Endothelial cell of umbilical vein (primary cell): ENCODE results near the gene IGF2R. TPM values are rescaled to one million over a fixed set of nuclear protein-coding genes. Genes with fewer than 3 reads are reported as not detected.

Source experiments
- BruUV-seq: library from RNA; stranded (reverse); fragments of 400-500 nt; replicated peaks from 2 replicates; lab custom pipeline; 2021; lab: Mats Ljungman, UMichigan
- CTCF ChIA-PET: fragments of 300-600, 350-600 bp; sonication (Branson Sonifier 250); formaldehyde crosslinking; loops from one replicate; lab custom pipeline; 2021; ENCODE audit warnings: antibody characterized with exemption, inconsistent platforms; lab: Charles Lee
- POLR2A ChIA-PET: fragments of 300-600, 350-600 bp; sonication (Branson Sonifier 250); formaldehyde crosslinking; loops from one replicate; lab custom pipeline; 2021; ENCODE audit warnings: antibody characterized with exemption, inconsistent platforms; lab: Charles Lee
- DNase-seq: peaks from one replicate; pipeline ENCODE4 v3.0.0-alpha.2; 2011; ENCODE audit warnings: low read depth, low spot score
- FAIRE-seq: peaks from 2 replicates; lab custom pipeline; 2011; peaks lifted over from hg19 to GRCh38; lab: Jason Lieb, UNC
- H2AFZ ChIP-seq: 2 replicates; pipeline ENCODE4 v1.6.0; 2012; ENCODE audit warnings: low read depth, low read length, control low read depth, inconsistent platforms
- H3K27ac ChIP-seq: 2 replicates; pipeline ENCODE4 v1.5.1; 2011; ENCODE audit warnings: low read depth, mild to moderate bottlenecking, control low read depth, low read length, moderate library complexity; ENCODE audit not compliant: insufficient read depth
- H3K27me3 ChIP-seq, 2 experiments: 2 replicates each; pipeline versions ENCODE4 v1.6.0 to v1.6.1; 2011; ENCODE audit warnings: low read length in 2 of 2, mixed read lengths in 1 of 2; ENCODE audit not compliant: control insufficient read depth in 2 of 2, insufficient read depth in 2 of 2
- H3K36me3 ChIP-seq, 2 experiments: 2 replicates in 1 of 2; 3 replicates in 1 of 2; pipeline ENCODE4 v1.5.1; 2011; ENCODE audit warnings: low read length in 2 of 2, mild to moderate bottlenecking in 1 of 2, moderate library complexity in 1 of 2; ENCODE audit not compliant: control insufficient read depth in 2 of 2, insufficient read depth in 2 of 2; ENCODE audit errors: extremely low read depth in 1 of 2
- H3K4me1 ChIP-seq: 3 replicates; pipeline ENCODE4 v1.5.1; 2011; ENCODE audit warnings: mild to moderate bottlenecking, low read length; ENCODE audit not compliant: control insufficient read depth, insufficient read depth; ENCODE audit errors: extremely low read depth
- H3K4me2 ChIP-seq: 2 replicates; pipeline ENCODE4 v1.6.1; 2011; ENCODE audit warnings: low read length, control low read depth, mixed read lengths; ENCODE audit not compliant: insufficient read depth
- H3K4me3 ChIP-seq, 3 experiments: fragments of 200-600 bp in 1 of 3; sonication (generic), shearing (Covaris generic) in 1 of 3; replicated peaks in 1 of 3; 2 replicates each; pipeline ENCODE4 v1.5.1; 2011 to 2016; ENCODE audit warnings: control low read depth in 3 of 3, low read length in 3 of 3, mild to moderate bottlenecking in 2 of 3, inconsistent platforms in 1 of 3, low read depth in 1 of 3, moderate library complexity in 1 of 3; ENCODE audit not compliant: insufficient read depth in 1 of 3
- H3K79me2 ChIP-seq: 2 replicates; pipeline ENCODE4 v1.6.0; 2012; ENCODE audit warnings: low read length, inconsistent platforms; ENCODE audit not compliant: control insufficient read depth, insufficient read depth
- H3K9ac ChIP-seq: replicated peaks from 2 replicates; pipeline ENCODE3; 2011; ENCODE audit warnings: low read length, control low read depth; ENCODE audit not compliant: insufficient read depth; ENCODE audit errors: extremely low read depth
- H3K9me1 ChIP-seq: replicated peaks from 3 replicates; pipeline ENCODE4 v1.6.0; 2011; ENCODE audit warnings: mild to moderate bottlenecking, low read length; ENCODE audit not compliant: control insufficient read depth, insufficient read depth; ENCODE audit errors: extremely low read depth
- H3K9me3 ChIP-seq: replicated peaks from 2 replicates; pipeline ENCODE4 v1.5.1; 2012; ENCODE audit warnings: low read length, inconsistent platforms; ENCODE audit not compliant: control insufficient read depth, insufficient read depth
- H4K20me1 ChIP-seq: replicated peaks from 2 replicates; pipeline ENCODE3; 2011; ENCODE audit warnings: mild to moderate bottlenecking, low read length; ENCODE audit not compliant: control insufficient read depth, insufficient read depth; ENCODE audit errors: extremely low read depth
- EZH2 ChIP-seq: IDR thresholded peaks from 2 replicates; pipeline ENCODE4 v1.6.1; 2012; ENCODE audit warnings: borderline replicate concordance, low read depth, mild to moderate bottlenecking, moderate library complexity, low read length, inconsistent platforms; ENCODE audit not compliant: severe bottlenecking
- FOS ChIP-seq: IDR thresholded peaks from 2 replicates; pipeline ENCODE4 v1.6.1; 2011; ENCODE audit warnings: mild to moderate bottlenecking, low read length, moderate library complexity, borderline replicate concordance; ENCODE audit not compliant: insufficient read depth
- GATA2 ChIP-seq: IDR thresholded peaks from 2 replicates; pipeline ENCODE4 v1.7.0; 2011; ENCODE audit warnings: low read depth, mild to moderate bottlenecking, moderate library complexity, mixed read lengths, low read length; ENCODE audit not compliant: insufficient read length, insufficient read depth
- JUN ChIP-seq: IDR thresholded peaks from 2 replicates; pipeline ENCODE4 v1.6.1; 2011; ENCODE audit warnings: borderline replicate concordance, low read depth; ENCODE audit not compliant: insufficient read length, insufficient read depth
- MYC ChIP-seq: IDR thresholded peaks from one replicate; pipeline ENCODE4 v1.6.1; 2011; ENCODE audit warnings: mild to moderate bottlenecking, low read depth, low read length
- POLR2A ChIP-seq: IDR thresholded peaks from 2 replicates; pipeline ENCODE4 v1.6.1; 2012; ENCODE audit warnings: low read depth, mild to moderate bottlenecking, control low read depth, low read length
- POLR2AphosphoS5 ChIP-seq: IDR thresholded peaks from 2 replicates; pipeline ENCODE4 v1.6.1; 2012; ENCODE audit warnings: low read depth, mild to moderate bottlenecking, control low read depth, low read length, moderate library complexity; ENCODE audit not compliant: insufficient read depth
- dilution Hi-C: fragments of 300-500 bp; cut with MboI; formaldehyde crosslinking; loops from one replicate; pipeline ENCODE4 v1.15.0; 2019; ENCODE audit warnings: low sequenced_read_pairs; ENCODE audit not compliant: extremely low pct_ligation_motif_present
- intact Hi-C: fragments of 100-400 bp; cut with micrococcal nuclease; formaldehyde crosslinking; loops from one replicate; pipeline ENCODE4 v1.10.0; 2022
- polyA plus RNA-seq, 4 experiments: library from polyadenylated mRNA; depleted of rRNA in 3 of 4; stranded (reverse) in 3 of 4; unstranded in 1 of 4; fragments of >200 nt; gene quantifications; 2 replicates each; pipeline versions ENCODE4 v1.2.1 to v1.2.3, GENCODE V29; 2011 to 2012; ENCODE audit warnings: missing spikeins in 1 of 4
- total RNA-seq: library from RNA; stranded (reverse); gene quantifications from 2 replicates; pipeline ENCODE4 v1.2.3, GENCODE V29; 2021
- TF ChIP-seq, protein P1 (sequence below), 2 donors: IDR thresholded peaks; 1 replicate in 1 of 2; 2 replicates in 1 of 2; pipeline ENCODE4 v1.5.1; 2011; ENCODE audit warnings: low read length in 2 of 2, mild to moderate bottlenecking in 2 of 2, moderate library complexity in 2 of 2, control low read depth in 1 of 2, inconsistent platforms in 1 of 2, low read depth in 1 of 2; ENCODE audit not compliant: insufficient read depth in 1 of 2; ENCODE audit errors: extremely low read depth in 1 of 2
- TF ChIP-seq, protein P2 (sequence below): IDR thresholded peaks from 2 replicates; pipeline ENCODE4 v1.6.1; 2011; ENCODE audit not compliant: insufficient read depth, insufficient read length

Gene IGF2R
- total and polyA plus RNA-seq, 2 donors (not counting 3 experiments of a cell fraction or from before 2014, with no cell fraction given): 16.3 to 60.2 TPM

DNA sequence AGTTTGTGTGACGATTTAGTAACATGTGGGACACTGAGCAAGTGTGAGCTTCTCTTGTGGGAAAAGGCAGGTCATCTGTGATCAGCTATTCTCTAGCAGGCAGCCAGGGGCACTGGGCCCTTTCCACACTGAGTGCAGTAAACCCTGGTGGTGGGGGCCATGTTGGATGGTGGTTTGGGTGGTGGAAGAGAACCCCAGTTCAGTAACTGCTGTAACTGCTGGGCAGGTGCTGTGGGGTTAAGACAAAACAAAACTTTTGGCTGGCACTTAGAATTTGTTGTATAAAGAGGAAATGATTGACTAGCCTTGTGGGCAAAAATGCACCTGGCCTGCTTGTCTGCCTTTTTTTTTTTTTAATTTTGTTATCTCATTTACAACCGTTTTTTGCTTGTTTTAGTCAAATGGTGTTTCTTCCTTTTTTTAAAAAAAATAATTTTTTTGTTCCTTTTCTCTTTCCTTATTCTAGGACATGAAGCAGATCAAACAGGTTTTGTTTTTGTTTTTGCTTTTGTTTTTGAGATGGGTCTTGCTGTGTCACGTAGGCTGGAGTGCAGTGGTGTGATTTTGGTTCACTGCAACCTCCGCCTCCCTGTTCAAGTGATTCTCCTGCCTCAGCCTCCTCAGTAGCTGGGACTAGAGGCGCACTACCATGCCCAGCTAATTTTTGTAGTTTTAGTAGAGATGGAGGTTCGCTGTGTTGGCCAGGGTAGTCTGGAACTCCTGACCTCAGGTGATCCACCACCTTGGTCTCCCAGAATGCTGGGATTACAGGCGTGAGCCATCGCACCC, 59.8 kb downstream of the IGF2R start:
- no peak overlapping the region for H3K27ac ChIP-seq
- H3K4me3 ChIP-seq: no peak overlapping the region
- ChIA-PET POLR2A (no interaction called here), CTCF (interaction anchor here (1.6 kb wide), 1 partner anchor 60 kb away, joined by 3 read pairs; no protein-coding TSS in a partner anchor)
- no peaks in the 10 kb centered on the region for H3K4me1 ChIP-seq
- dilution Hi-C loops (no loop called here), intact Hi-C loops (no loop called here)
- TF ChIP-seq FOS (no peak), MYC (no peak), EZH2 (no peak), JUN (no peak), GATA2 (no peak), POLR2A (no peak), POLR2AphosphoS5 (no peak)
- TF ChIP-seq, protein P1, sequence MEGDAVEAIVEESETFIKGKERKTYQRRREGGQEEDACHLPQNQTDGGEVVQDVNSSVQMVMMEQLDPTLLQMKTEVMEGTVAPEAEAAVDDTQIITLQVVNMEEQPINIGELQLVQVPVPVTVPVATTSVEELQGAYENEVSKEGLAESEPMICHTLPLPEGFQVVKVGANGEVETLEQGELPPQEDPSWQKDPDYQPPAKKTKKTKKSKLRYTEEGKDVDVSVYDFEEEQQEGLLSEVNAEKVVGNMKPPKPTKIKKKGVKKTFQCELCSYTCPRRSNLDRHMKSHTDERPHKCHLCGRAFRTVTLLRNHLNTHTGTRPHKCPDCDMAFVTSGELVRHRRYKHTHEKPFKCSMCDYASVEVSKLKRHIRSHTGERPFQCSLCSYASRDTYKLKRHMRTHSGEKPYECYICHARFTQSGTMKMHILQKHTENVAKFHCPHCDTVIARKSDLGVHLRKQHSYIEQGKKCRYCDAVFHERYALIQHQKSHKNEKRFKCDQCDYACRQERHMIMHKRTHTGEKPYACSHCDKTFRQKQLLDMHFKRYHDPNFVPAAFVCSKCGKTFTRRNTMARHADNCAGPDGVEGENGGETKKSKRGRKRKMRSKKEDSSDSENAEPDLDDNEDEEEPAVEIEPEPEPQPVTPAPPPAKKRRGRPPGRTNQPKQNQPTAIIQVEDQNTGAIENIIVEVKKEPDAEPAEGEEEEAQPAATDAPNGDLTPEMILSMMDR (IDR thresholded peaks at IDR 0.05; ENCODE audit: extremely low read depth in 1 of 2, insufficient read depth in 1 of 2, low read depth in 1 of 2, low read length in 2 of 2): no peak
- TF ChIP-seq, protein P2, sequence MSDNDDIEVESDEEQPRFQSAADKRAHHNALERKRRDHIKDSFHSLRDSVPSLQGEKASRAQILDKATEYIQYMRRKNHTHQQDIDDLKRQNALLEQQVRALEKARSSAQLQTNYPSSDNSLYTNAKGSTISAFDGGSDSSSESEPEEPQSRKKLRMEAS: no peak
- no peak overlapping the region for H3K9ac ChIP-seq
- no peak overlapping the region for H2AFZ ChIP-seq
- no peaks in the 10 kb centered on the region for H3K79me2 ChIP-seq
- H3K9me3 ChIP-seq: no peaks in the 10 kb centered on the region
- FAIRE-seq (no peak), DNase-seq (no peak)
- no peaks in the 10 kb centered on the region for H3K27me3 ChIP-seq
- H3K36me3 ChIP-seq: peaks cover 3 to 15% of the 10 kb centered on the region in 2 experiments
- H4K20me1 ChIP-seq: no peaks in the 10 kb centered on the region
- no peak overlapping the region for H3K4me2 ChIP-seq
- no peaks in the 10 kb centered on the region for H3K9me1 ChIP-seq
- no TSS peak for BruUV-seq
